Measurements from ENCODE around the gene ANK3. TPM values are rescaled to one million over a fixed set of nuclear protein-coding genes. Genes with fewer than 3 reads are reported as not detected.

ANK3 gene
- total RNA-seq, 2 experiments from 2014 or later = 24.0 to 25.2 TPM

DNA sequence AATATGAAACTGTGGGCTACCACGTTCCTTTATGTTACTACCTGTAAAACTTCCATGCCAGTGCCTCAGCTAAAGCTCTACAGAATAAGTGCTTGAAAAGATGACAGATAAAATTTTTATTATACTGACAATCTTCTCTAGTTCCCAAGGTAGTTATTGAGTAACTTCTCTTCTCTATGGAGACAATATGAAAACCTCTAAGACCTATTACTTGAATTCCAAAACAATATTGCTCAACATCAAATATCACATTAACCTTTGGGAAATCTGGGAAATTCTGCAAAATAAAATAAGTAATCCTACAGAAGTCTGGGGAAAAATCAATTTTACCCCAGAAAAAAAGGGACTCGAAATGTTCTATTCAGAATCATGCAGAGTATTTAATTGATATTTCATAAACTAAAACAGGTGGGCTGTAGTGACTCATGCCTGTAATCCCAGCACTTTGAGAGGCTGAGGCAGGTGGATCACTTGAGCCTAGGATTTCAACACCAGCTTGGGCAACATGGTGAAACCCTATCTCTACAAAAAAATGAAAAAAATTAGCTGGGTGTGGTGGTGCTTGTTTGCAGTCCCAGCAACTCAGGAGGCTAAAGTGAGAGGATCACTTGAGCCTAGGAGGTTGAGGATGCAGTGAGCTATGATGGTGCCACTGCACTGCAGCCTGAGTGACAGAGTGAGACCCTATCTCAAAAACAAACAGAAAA, 23.8 kb upstream of the ANK3 start:
- Mint-ChIP-seq H3K27me3 (no peaks in the 10 kb centered on the region), H3K4me1 (peaks cover 27% of the 10 kb centered on the region), H3K9me3 (ENCODE audit: low read depth) (no peaks in the 10 kb centered on the region), H3K4me3 (no peak overlapping the region), H3K36me3 (ENCODE audit: low read depth) (peaks cover 10% of the 10 kb centered on the region), H3K27ac (no peak overlapping the region)
- POLR2A ChIA-PET = no interaction called here
- DNase-seq (no peak), ATAC-seq (no peak)
- CTCF ChIA-PET = interaction anchor here (0.6 kb wide), 1 partner anchor 12 kb away, joined by 3 read pairs; no protein-coding TSS in a partner anchor
- intact Hi-C loops (cut with DNase I, micrococcal nuclease) = no loop called here

DNA sequence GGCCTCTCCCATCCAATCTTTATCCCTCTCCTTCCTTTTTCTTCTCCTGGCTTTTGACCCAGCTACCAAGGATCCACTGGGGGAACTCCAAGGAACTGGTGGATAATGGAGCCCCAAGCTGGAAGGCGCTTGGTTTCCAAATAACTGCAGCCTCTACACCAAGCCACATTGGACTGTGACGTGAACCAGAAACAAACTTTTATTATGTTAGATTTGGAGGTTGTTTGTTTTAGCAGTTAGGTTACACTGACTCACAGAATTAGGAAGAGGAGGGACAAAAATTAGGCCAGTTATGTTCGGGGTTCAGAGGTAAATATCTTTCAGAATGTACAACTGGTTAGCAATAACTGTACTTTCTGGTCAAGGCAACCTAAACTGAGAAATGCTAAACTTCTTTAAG, 21.3 kb upstream of the ANK3 start:
- H3K9me3 Mint-ChIP-seq (ENCODE audit: low read depth) = no peaks in the 10 kb centered on the region
- H3K36me3 Mint-ChIP-seq (ENCODE audit: low read depth) = peaks cover 10% of the 10 kb centered on the region
- H3K4me1 Mint-ChIP-seq = peaks cover 12% of the 10 kb centered on the region
- no peaks in the 10 kb centered on the region for H3K27me3 Mint-ChIP-seq
- H3K27ac Mint-ChIP-seq = no peak overlapping the region
- H3K4me3 Mint-ChIP-seq = no peak overlapping the region
- intact Hi-C loops (cut with DNase I, micrococcal nuclease) = no loop called here
- DNase-seq (no peak), ATAC-seq (no peak)
- POLR2A ChIA-PET = no interaction called here
- CTCF ChIA-PET = no interaction called here

DNA sequence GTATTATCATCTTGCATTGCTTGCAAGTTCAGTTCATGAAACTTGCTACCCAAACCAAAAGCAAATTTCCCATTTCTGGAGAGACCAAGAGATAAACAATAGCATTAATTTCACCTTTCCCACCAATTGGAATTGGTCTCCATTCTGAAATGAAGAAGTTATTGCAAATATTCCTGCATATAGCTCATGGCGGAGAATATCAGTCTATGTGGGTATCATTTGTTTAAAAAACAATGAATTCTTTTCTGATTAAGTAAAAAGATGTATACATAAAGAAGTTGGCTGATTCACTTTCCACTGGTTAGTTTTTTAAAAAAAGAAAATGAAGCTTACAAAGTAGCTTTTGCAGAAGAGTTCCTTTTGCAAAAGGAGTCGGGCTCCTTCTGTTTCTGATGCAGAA, 19.5 kb upstream of the ANK3 start:
- ATAC-seq = no peak
- peaks cover 9% of the 10 kb centered on the region for H3K36me3 Mint-ChIP-seq (ENCODE audit: low read depth)
- DNase-seq = no peak
- H3K27me3 Mint-ChIP-seq = no peaks in the 10 kb centered on the region
- H3K4me3 Mint-ChIP-seq = no peak overlapping the region
- intact Hi-C loops (cut with DNase I, micrococcal nuclease) = no loop called here
- ChIA-PET CTCF (interaction anchor here (0.6 to 0.9 kb wide), 3 partner anchors 11 to 33 kb away, joined by 3 read pairs; no protein-coding TSS in a partner anchor), POLR2A (no interaction called here)
- H3K27ac Mint-ChIP-seq = no peak overlapping the region
- H3K4me1 Mint-ChIP-seq = peaks cover 7% of the 10 kb centered on the region
- peaks cover 4% of the 10 kb centered on the region for H3K9me3 Mint-ChIP-seq (ENCODE audit: low read depth)

GRCh38 chr10:60406182-60406581, 16.5 kb upstream of the ANK3 start:
- no peak for DNase-seq
- Mint-ChIP-seq H3K9me3 (ENCODE audit: low read depth) (peaks cover 4% of the 10 kb centered on the region), H3K4me1 (peaks cover 2% of the 10 kb centered on the region), H3K27ac (no peak overlapping the region), H3K4me3 (no peak overlapping the region), H3K36me3 (ENCODE audit: low read depth) (peaks cover 9% of the 10 kb centered on the region), H3K27me3 (no peaks in the 10 kb centered on the region)
- ChIA-PET POLR2A (no interaction called here), CTCF (interaction anchor here (0.6 kb wide), 1 partner anchor 104 kb away, joined by 3 read pairs; no protein-coding TSS in a partner anchor)
- ATAC-seq = no peak
- intact Hi-C loops (cut with DNase I, micrococcal nuclease) = no loop called here

- ATAC-seq (peak; percentile 66), DNase-seq (no peak)
- ChIA-PET POLR2A (no interaction called here), CTCF (no interaction called here)
- no peak overlapping the region for H3K27ac Mint-ChIP-seq
- H3K27me3 Mint-ChIP-seq = no peaks in the 10 kb centered on the region
- peaks cover 2% of the 10 kb centered on the region for H3K4me1 Mint-ChIP-seq
- intact Hi-C loops (cut with DNase I, micrococcal nuclease) = no loop called here
- peaks cover 4% of the 10 kb centered on the region for H3K9me3 Mint-ChIP-seq (ENCODE audit: low read depth)
- peaks cover 3% of the 10 kb centered on the region for H3K36me3 Mint-ChIP-seq (ENCODE audit: low read depth)
- H3K4me3 Mint-ChIP-seq = no peak overlapping the region
Measured at GRCh38 chr10:60405172-60405571, 15.5 kb upstream of the ANK3 start.

GRCh38 chr10:60403168-60403873, 13.6 kb upstream of the ANK3 start:
- ChIA-PET POLR2A (no interaction called here), CTCF (no interaction called here)
- H3K27me3 Mint-ChIP-seq = no peaks in the 10 kb centered on the region
- H3K27ac Mint-ChIP-seq = no peak overlapping the region
- ATAC-seq = no peak
- peaks cover 1% of the 10 kb centered on the region for H3K36me3 Mint-ChIP-seq (ENCODE audit: low read depth)
- H3K4me3 Mint-ChIP-seq = no peak overlapping the region
- DNase-seq = no peak
- H3K4me1 Mint-ChIP-seq = peaks cover 4% of the 10 kb centered on the region
- H3K9me3 Mint-ChIP-seq (ENCODE audit: low read depth) = peaks cover 4% of the 10 kb centered on the region
- intact Hi-C loops (cut with DNase I, micrococcal nuclease) = no loop called here

DNA sequence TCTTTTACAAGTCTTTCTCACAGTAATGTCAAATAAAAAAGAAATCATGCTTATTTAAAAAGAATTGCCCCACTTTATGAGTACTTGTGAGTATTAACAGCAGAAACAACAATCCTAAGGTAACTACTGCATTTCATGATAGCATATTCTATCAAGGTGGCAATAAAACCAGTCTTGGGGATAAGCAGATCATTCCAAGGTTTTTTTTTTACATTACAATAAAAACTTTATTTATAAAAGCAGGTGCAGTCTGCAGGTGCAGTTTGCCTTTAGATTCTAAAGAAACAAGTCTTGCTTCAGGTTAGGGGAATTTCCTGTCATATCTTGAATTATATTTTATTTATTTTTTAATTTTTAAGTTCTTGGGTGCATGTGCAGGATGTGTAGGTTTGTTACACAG, 10.7 kb upstream of the ANK3 start:
- DNase-seq (no peak), ATAC-seq (no peak)
- Mint-ChIP-seq H3K9me3 (ENCODE audit: low read depth) (peaks cover 4% of the 10 kb centered on the region), H3K36me3 (ENCODE audit: low read depth) (peaks cover 1% of the 10 kb centered on the region), H3K4me1 (peaks cover 23% of the 10 kb centered on the region), H3K4me3 (no peak overlapping the region), H3K27ac (no peak overlapping the region), H3K27me3 (no peaks in the 10 kb centered on the region)
- ChIA-PET CTCF (interaction anchor here (0.6 to 0.8 kb wide), 3 partner anchors 110 to 436 kb away, joined by 3 read pairs; no protein-coding TSS in a partner anchor), POLR2A (no interaction called here)
- intact Hi-C loops (cut with DNase I, micrococcal nuclease) = no loop called here

- Mint-ChIP-seq H3K36me3 (ENCODE audit: low read depth) (no peaks in the 10 kb centered on the region), H3K4me1 (peaks cover 28% of the 10 kb centered on the region)
Measured at GRCh38 chr10:60399328-60399727, 9.7 kb upstream of the ANK3 start.

DNA sequence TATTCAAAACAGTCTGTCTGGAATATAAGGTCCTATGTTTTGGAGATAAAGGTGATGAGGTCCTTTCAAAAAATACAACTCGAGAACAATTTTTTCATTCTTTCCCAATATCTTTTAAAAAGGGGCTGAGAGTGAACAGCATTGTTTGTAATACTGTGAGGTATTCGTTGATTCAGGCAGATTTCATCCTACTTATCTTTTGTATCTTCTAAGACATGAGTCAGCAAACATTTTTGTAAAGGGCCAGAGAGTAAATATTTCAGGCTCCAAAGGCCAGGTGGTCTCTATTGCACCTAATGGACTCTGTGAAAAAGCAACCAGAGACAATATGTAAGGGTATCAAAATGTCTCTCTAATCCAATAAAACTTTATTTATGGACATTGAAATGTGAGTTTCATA, 8.1 kb upstream of the ANK3 start:
- no peaks in the 10 kb centered on the region for H3K27me3 Mint-ChIP-seq
- POLR2A ChIA-PET = no interaction called here
- CTCF ChIA-PET = no interaction called here
- H3K9me3 Mint-ChIP-seq (ENCODE audit: low read depth) = no peaks in the 10 kb centered on the region
- ATAC-seq = no peak
- DNase-seq = no peak
- no peaks in the 10 kb centered on the region for H3K36me3 Mint-ChIP-seq (ENCODE audit: low read depth)
- peaks cover 35% of the 10 kb centered on the region for H3K4me1 Mint-ChIP-seq
- no peak overlapping the region for H3K4me3 Mint-ChIP-seq
- no peak overlapping the region for H3K27ac Mint-ChIP-seq
- intact Hi-C loops (cut with DNase I, micrococcal nuclease) = no loop called here

More at GRCh38 chr10:60399328-60399727, 9.7 kb upstream of the ANK3 start:
- Mint-ChIP-seq H3K4me3 (no peak overlapping the region), H3K27me3 (no peaks in the 10 kb centered on the region), H3K9me3 (ENCODE audit: low read depth) (peaks cover under 1% of the 10 kb centered on the region), H3K27ac (no peak overlapping the region)
- ChIA-PET CTCF (interaction anchor here (0.6 kb wide), 1 partner anchor 211 kb away, joined by 5 read pairs; no protein-coding TSS in a partner anchor), POLR2A (no interaction called here)
- DNase-seq = no peak
- ATAC-seq = no peak
- intact Hi-C loops (cut with DNase I, micrococcal nuclease) = no loop called here

GRCh38 chr10:60396766-60397165, 7.1 kb upstream of the ANK3 start:
- DNase-seq (no peak), ATAC-seq (no peak)
- H3K36me3 Mint-ChIP-seq (ENCODE audit: low read depth) = no peaks in the 10 kb centered on the region
- intact Hi-C loops (cut with DNase I, micrococcal nuclease) = no loop called here
- CTCF ChIA-PET = no interaction called here
- H3K27ac Mint-ChIP-seq = no peak overlapping the region
- H3K4me1 Mint-ChIP-seq = peaks cover 35% of the 10 kb centered on the region
- no peak overlapping the region for H3K4me3 Mint-ChIP-seq
- no peaks in the 10 kb centered on the region for H3K27me3 Mint-ChIP-seq
- H3K9me3 Mint-ChIP-seq (ENCODE audit: low read depth) = no peaks in the 10 kb centered on the region
- POLR2A ChIA-PET = no interaction called here

GRCh38 chr10:60395711-60396110, 6.0 kb upstream of the ANK3 start:
- ChIA-PET POLR2A (no interaction called here), CTCF (no interaction called here)
- Mint-ChIP-seq H3K9me3 (ENCODE audit: low read depth) (no peaks in the 10 kb centered on the region), H3K36me3 (ENCODE audit: low read depth) (peaks cover 2% of the 10 kb centered on the region), H3K27ac (no peak overlapping the region), H3K27me3 (no peaks in the 10 kb centered on the region), H3K4me3 (no peak overlapping the region), H3K4me1 (peaks cover 35% of the 10 kb centered on the region)
- intact Hi-C loops (cut with DNase I, micrococcal nuclease) = no loop called here
- DNase-seq (no peak), ATAC-seq (no peak)

- ChIA-PET POLR2A (no interaction called here), CTCF (interaction anchor here (2.1 kb wide), 1 partner anchor 10 kb away, joined by 7 read pairs; no protein-coding TSS in a partner anchor)
- DNase-seq = peak; percentile 58
- H3K27ac Mint-ChIP-seq = no peak overlapping the region
- H3K36me3 Mint-ChIP-seq (ENCODE audit: low read depth) = peaks cover 4% of the 10 kb centered on the region
- no peaks in the 10 kb centered on the region for H3K9me3 Mint-ChIP-seq (ENCODE audit: low read depth)
- ATAC-seq = peak; percentile 99
- intact Hi-C loops (cut with DNase I, micrococcal nuclease) = no loop called here
- H3K4me1 Mint-ChIP-seq = peaks cover 38% of the 10 kb centered on the region
- H3K4me3 Mint-ChIP-seq = no peak overlapping the region
- H3K27me3 Mint-ChIP-seq = no peaks in the 10 kb centered on the region
Measured at GRCh38 chr10:60394446-60394845, 4.8 kb upstream of the ANK3 start.
